Mucosa of stomach (tissue), 1 donor: ENCODE data around the gene PHYHD1.
A peak's percentile ranks its signal among the peaks of the same experiment; 100 is the strongest.

Source experiments
- H3K27me3 ChIP-seq: one replicate; pipeline ENCODE4 v1.7.0; 2013; ENCODE audit warnings: mild to moderate bottlenecking, low read length; ENCODE audit not compliant: control insufficient read depth, insufficient read depth
- H3K36me3 ChIP-seq: one replicate; pipeline ENCODE4 v1.7.0; 2013; ENCODE audit warnings: low read length; ENCODE audit not compliant: control insufficient read depth, insufficient read depth
- H3K4me1 ChIP-seq: one replicate; pipeline ENCODE4 v1.7.0; 2013; ENCODE audit warnings: mild to moderate bottlenecking, low read length; ENCODE audit not compliant: control insufficient read depth, insufficient read depth
- H3K4me3 ChIP-seq: one replicate; pipeline ENCODE4 v1.7.0; 2013; ENCODE audit warnings: low read length
- H3K9ac ChIP-seq: one replicate; pipeline ENCODE4 v1.7.0; 2013; ENCODE audit warnings: mild to moderate bottlenecking, low read length, moderate library complexity
- H3K9me3 ChIP-seq: one replicate; pipeline ENCODE4 v1.7.0; 2013; ENCODE audit warnings: mild to moderate bottlenecking, low read length, moderate library complexity; ENCODE audit not compliant: control insufficient read depth
- donor health status: Pancreatic carcinoma.

The PHYHD1 gene

DNA sequence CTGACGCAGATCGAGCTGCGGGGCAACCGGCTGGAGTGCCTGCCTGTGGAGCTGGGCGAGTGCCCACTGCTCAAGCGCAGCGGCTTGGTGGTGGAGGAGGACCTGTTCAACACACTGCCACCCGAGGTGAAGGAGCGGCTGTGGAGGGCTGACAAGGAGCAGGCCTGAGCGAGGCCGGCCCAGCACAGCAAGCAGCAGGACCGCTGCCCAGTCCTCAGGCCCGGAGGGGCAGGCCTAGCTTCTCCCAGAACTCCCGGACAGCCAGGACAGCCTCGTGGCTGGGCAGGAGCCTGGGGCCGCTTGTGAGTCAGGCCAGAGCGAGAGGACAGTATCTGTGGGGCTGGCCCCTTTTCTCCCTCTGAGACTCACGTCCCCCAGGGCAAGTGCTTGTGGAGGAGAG is 4.6 kb upstream of the PHYHD1 start:
- no peaks in the 10 kb centered on the region for H3K9me3 ChIP-seq
- peaks cover 54% of the 10 kb centered on the region for H3K4me1 ChIP-seq
- no peak overlapping the region for H3K9ac ChIP-seq
- no peak overlapping the region for H3K4me3 ChIP-seq
- no peaks in the 10 kb centered on the region for H3K27me3 ChIP-seq
- no peaks in the 10 kb centered on the region for H3K36me3 ChIP-seq

DNA sequence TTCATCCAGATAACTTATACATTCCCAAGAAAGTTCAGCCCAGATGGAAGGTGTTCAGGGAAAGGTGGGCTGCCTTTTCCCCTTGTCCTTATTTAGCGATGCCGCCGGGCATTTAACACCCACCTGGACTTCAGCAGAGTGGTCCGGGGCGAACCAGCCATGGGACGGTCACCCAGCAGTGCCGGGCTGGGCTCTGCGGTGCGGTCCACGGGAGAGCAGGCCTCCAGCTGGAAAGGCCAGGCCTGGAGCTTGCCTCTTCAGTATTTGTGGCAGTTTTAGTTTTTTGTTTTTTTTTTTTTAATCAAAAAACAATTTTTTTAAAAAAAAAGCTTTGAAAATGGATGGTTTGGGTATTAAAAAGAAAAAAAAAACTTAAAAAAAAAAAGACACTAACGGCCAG is 4.0 kb upstream of the PHYHD1 start:
- Histone ChIP-seq H3K36me3 (no peaks in the 10 kb centered on the region), H3K9ac (no peak overlapping the region), H3K27me3 (no peaks in the 10 kb centered on the region), H3K4me3 (no peak overlapping the region), H3K4me1 (peaks cover 52% of the 10 kb centered on the region), H3K9me3 (no peaks in the 10 kb centered on the region)

DNA sequence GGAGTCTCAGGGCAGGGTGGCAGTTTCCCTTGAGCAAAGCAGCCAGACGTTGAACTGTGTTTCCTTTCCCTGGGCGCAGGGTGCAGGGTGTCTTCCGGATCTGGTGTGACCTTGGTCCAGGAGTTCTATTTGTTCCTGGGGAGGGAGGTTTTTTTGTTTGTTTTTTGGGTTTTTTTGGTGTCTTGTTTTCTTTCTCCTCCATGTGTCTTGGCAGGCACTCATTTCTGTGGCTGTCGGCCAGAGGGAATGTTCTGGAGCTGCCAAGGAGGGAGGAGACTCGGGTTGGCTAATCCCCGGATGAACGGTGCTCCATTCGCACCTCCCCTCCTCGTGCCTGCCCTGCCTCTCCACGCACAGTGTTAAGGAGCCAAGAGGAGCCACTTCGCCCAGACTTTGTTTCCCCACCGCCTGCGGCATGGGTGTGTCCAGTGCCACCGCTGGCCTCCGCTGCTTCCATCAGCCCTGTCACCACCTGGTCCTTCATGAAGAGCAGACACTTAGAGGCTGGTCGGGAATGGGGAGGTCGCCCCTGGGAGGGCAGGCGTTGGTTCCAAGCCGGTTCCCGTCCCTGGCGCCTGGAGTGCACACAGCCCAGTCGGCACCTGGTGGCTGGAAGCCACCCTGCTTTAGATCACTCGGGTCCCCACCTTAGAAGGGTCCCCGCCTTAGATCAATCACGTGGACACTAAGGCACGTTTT is 3.5 kb upstream of the PHYHD1 start:
- Histone ChIP-seq H3K4me3 (no peak overlapping the region), H3K9me3 (no peaks in the 10 kb centered on the region), H3K4me1 (peaks cover 52% of the 10 kb centered on the region), H3K27me3 (no peaks in the 10 kb centered on the region), H3K36me3 (no peaks in the 10 kb centered on the region), H3K9ac (no peak overlapping the region)

DNA sequence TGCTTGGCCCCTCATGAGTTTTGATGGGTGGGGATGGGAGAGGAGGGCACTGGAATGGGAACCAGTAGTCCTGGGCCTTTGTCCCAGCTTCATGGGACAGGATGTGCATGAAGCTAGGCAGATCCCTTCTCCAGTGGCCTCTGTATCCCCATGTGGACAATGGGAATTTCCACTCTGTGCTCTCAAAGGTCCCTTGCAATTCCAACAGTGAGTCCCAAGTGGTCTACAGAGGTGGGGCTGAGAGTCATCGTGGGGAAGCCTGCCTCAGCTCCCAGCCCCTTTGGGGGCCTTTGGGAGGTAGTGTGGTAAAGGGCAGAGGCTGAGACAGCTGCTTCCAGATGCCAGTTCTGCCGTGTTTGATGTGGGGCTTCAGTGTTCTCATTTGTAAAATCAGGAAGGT is 1.9 kb upstream of the PHYHD1 start:
- Histone ChIP-seq H3K9me3 (no peaks in the 10 kb centered on the region), H3K9ac (no peak overlapping the region), H3K27me3 (no peaks in the 10 kb centered on the region), H3K4me1 (peaks cover 40% of the 10 kb centered on the region), H3K4me3 (no peak overlapping the region), H3K36me3 (no peaks in the 10 kb centered on the region)

DNA sequence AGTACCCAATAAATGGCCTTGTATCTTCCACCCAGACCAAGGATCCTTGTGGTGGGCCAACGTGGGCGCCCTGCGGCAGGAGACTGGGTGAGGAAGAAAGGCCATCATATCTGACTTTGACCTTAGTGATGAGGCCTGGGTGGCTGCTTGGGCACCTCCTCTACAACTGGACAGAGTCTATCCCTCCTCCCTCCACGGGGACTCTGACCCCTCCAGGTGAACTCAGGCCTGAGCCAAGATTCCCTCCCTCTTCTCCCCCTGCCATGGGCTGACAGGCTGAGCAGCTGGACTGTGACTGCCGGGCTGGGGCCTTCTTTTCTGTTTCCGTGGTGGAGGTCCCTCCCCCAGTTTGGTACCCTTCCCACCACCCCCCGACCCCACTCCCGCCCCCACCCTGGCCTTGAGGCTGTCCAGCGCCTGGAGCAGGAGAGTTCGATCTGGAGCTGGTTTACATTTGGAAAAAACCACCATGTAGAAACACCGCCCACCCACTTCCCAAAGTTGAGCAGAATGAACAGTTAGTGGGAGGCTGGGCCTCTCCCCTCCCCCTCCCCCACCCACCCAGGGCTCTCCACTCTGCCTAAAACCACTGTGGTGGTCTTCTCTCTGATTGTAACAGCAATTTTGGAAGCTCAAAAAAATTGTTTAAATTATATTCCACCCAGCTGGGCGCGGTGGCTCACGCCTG is 1.2 kb upstream of the PHYHD1 start:
- no peaks in the 10 kb centered on the region for H3K9me3 ChIP-seq
- no peak overlapping the region for H3K9ac ChIP-seq
- H3K36me3 ChIP-seq = no peaks in the 10 kb centered on the region
- no peak overlapping the region for H3K4me3 ChIP-seq
- H3K4me1 ChIP-seq = peaks cover 40% of the 10 kb centered on the region
- no peaks in the 10 kb centered on the region for H3K27me3 ChIP-seq

DNA sequence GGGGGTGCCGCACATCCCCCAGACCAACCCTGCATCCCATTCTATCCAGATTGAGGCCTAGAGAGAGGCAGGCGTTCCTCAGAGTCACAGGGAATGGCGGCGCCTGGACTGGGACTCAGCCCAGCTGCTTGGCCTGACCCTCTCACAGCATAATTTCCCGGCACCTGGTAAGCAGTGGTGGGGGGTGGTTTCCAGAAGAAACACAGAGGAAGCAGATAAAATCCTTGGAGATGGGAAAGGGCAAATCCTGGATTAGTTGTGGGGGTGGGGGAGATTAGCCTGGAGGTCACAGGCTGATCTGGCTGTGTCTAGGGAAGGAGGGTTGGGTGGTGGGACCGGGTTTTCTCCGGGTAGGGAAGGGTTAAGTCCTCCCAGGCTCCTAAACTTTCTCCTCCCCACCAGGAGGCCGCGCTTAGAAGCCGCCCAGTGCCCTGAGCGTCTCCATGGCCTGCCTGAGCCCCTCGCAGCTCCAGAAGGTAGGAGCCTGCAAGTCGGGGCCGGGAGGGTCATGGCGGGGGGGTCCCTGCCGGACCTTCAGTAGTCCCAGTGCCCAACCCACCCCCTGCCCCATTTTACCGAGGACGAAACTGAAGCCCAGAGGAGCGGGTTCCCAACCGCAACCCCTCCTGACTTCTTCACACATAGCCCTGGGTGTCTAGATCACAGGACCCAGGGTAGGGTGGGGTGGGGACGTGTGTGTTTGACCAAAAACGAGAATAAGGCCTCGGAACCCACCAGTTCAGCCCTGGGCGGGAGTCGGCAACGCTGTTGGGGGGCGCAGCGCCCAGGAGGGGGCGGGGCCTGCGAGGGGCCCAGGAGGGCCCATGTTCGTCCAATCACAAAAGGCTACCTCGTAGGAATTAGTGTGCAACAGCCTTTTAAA is 1.3 kb downstream of the PHYHD1 start:
- no peaks in the 10 kb centered on the region for H3K27me3 ChIP-seq

DNA sequence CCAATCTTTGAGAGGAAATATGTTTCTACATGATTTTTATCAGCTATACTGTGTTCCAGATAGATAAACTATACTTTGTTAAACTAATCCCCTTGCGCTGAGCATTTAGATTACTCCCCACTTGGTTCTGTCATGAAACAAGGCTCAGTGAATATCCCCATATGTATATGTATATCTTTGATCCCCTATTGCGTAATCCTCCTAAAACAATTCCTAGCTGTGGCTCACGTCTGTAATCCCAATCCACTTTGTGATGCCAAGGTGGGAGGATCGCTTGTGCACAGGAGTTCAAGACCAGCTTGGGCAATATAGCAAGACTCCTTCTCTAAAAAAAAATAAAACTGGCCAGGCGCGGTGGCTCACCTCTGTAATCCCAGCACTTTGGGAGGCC is 2.7 kb downstream of the PHYHD1 start:
- Histone ChIP-seq H3K9ac (no peak overlapping the region), H3K9me3 (no peaks in the 10 kb centered on the region), H3K27me3 (no peaks in the 10 kb centered on the region), H3K4me1 (peaks cover 29% of the 10 kb centered on the region), H3K36me3 (no peaks in the 10 kb centered on the region), H3K4me3 (no peak overlapping the region)

More for the DNA sequence above, 1.3 kb downstream of the PHYHD1 start:
- Histone ChIP-seq H3K9ac (peak overlapping the region; percentile 49), H3K36me3 (no peaks in the 10 kb centered on the region), H3K4me3 (peak overlapping the region; percentile 14), H3K4me1 (peaks cover 29% of the 10 kb centered on the region), H3K9me3 (no peaks in the 10 kb centered on the region)

DNA sequence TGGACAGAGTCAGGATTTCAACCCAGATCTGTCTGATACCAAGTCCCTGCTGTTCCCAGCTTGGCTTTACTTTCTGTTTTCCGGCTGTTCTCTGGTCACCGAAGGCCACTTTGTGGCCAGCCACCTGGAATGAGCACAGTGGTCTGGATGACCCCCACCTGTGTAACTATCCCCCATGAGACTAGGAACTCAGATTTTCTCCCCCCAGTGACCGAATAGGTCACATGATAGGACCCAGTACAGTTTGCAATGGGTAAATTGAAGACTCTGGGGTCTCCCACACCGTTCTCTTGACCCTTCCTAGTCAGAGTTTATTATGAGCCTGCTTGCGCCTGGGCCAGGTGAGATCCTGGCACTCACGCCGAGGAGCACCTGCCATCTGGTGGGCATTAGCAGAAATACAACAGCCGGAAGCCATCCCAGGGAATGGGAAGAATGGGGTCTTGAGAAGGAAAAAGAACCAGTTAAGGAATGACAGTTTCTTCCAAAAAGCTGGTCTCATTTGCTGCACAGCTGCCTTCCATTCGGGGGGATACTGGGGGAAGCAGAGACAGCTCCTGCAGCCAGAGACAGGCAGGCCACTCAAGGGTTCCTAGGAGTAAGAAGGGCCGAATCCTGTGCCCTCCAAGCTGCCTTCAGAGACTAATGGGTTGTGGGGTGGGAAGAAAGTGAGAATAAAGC is 7.1 kb downstream of the PHYHD1 start:
- Histone ChIP-seq H3K36me3 (no peaks in the 10 kb centered on the region), H3K4me1 (peaks cover 7% of the 10 kb centered on the region), H3K9ac (no peak overlapping the region), H3K9me3 (no peaks in the 10 kb centered on the region), H3K4me3 (no peak overlapping the region), H3K27me3 (no peaks in the 10 kb centered on the region)

DNA sequence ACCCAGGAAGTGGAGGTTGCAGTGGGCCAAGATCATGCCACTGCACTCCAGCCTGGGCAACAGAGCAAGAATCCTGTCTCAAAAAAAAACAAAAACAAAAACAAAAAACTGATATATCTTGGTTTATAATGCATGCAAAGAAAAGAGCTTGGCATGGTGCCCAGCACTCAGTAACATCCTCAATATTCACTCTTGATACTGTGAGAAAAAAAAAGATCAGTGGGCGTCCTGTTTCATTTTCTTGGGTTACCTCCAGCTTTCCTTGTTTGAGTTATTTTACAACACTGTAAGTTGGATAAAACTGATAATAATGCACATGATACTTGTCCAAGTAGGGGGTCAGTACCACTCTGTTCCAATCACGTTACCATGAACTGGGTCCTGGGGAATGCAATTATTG is 7.8 kb downstream of the PHYHD1 start:
- Histone ChIP-seq H3K9me3 (no peaks in the 10 kb centered on the region), H3K4me3 (no peak overlapping the region), H3K36me3 (no peaks in the 10 kb centered on the region), H3K4me1 (peaks cover 7% of the 10 kb centered on the region), H3K27me3 (no peaks in the 10 kb centered on the region), H3K9ac (no peak overlapping the region)

DNA sequence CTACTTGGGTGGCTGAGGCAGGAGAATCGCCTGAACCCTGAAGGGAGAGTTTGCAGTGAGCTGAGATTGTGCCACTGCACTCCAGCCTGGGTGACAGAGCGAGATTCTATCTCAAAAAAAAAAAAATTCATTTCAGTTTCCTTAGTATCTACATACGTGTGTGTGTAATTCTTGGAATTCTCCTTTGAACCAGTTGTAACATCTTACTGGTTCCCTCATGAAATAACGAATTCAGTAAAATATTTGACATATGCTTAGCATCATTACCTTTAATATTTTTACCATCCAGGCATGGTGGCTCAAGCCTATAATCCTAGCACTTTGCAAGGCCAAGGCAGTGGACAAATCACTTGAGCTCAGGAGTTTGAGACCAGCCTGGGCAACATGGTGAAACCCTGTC is 8.8 kb downstream of the PHYHD1 start:
- H3K27me3 ChIP-seq = no peaks in the 10 kb centered on the region
- no peaks in the 10 kb centered on the region for H3K36me3 ChIP-seq
- no peak overlapping the region for H3K4me3 ChIP-seq
- no peaks in the 10 kb centered on the region for H3K9me3 ChIP-seq
- H3K4me1 ChIP-seq = peaks cover 7% of the 10 kb centered on the region
- no peak overlapping the region for H3K9ac ChIP-seq

DNA sequence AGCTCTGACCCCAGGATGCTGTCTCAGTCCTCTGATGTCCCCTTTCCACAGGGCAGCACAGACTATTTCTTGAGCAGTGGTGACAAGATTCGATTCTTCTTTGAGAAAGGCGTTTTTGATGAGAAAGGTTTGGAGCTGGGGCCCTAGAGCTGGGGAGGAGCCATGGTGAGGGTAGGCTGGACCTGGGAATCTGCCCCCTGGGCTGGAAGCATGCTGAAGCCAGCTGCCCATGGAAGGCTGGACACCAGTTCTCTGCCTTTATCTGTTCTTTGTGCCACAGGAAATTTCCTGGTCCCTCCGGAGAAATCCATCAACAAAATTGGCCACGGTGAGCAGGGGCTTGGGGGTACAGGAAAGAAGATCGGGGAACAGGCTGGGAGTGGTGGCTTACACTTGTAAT is 12.9 kb downstream of the PHYHD1 start:
- Histone ChIP-seq H3K4me1 (no peaks in the 10 kb centered on the region), H3K9ac (no peak overlapping the region), H3K36me3 (no peaks in the 10 kb centered on the region), H3K9me3 (no peaks in the 10 kb centered on the region), H3K27me3 (no peaks in the 10 kb centered on the region), H3K4me3 (no peak overlapping the region)
